Activated CD4-positive, alpha-beta T cell treated with anti-CD3 and anti-CD28 coated beads, Interleukin-2, amount 50 U/mL, for 24 hours (primary cell): ENCODE measurements around the gene NRBF2.
A peak's percentile ranks its signal among the peaks of the same experiment; 100 is the strongest.
"Not testable (repeated sequence)": the region's sequence is repeated elsewhere in the genome, so short reads cannot be mapped to it uniquely, and the experiment has no call there.

ENCODE experiments used
- DNase-seq, 2 donors: peaks; one replicate each; pipeline ENCODE4 v3.0.0-alpha.2; 2020; ENCODE audit warnings: low read depth in 1 of 2, low spot score in 1 of 2

The NRBF2 gene

DNA sequence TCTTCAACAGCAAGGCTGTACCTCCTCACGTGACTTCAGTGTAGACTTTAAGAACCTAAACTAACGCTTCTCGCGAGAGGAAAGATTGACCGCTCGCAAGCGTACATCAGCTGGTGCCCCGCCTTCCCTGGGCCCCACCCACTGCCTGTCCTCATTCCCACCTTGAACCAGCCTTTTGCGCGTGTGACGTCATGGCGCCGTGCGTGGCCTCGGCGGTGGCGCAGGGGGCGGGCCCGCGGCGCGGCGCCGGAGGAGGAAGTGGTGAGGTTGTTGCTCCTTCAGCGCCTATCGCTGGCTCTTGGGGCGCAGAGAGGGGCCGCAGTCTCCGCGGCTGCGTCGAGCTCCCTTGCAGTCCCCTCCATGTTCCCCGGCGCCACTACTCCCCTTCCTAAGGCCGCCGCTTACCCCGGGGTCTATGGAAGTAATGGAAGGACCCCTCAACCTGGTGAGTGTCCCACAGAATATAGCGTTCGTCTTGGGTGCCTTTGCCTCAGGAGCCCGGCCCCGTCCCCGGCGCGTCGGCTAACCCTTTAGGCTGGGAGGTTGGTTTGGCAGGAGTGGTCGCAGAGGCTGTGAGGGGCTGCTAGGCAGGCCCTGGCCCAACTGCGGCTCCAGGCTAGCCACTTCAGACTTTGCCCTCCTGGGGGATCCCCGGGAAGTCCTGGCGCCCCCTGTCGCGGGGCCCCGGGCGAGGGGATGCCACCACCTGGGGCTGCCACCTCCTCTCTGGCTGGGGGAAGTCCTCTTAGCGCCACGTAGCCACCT lies at the start of gene NRBF2:
TSS of gene NRBF2 (plus strand) at position 273 of the 765 bp plus-strand sequence. CDS start at position 416, 143 bp downstream.
- peak; percentile 97 for DNase-seq

DNA sequence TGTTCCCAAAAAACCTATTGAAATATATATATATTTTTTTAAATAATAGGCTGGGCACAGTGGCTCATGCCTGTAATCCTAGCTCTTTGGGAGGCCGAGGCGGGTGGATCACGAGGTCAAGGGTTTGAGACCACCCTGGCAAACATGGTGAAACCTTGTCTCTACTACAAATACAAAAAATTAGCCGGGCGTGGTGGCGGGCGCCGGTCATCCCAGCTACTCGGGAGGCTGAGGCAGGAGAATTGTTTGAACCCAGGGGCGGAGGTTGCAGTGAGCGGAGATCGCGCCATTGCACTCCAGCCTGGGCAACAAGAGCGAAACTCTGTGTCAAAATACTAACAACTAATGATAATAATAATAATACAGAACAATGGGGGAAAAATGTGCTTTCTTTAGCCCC lies 49.7 kb upstream of the NRBF2 start:
- DNase-seq = not testable (repeated sequence)

GRCh38 chr10:63083904-63084689 lies 49.0 kb upstream of the NRBF2 start:
- peak in 1 of 2 donors; percentile 33 for DNase-seq

GRCh38 chr10:63084690-63085382 lies 48.3 kb upstream of the NRBF2 start:
- no peak for DNase-seq

- DNase-seq = no peak
Measured at GRCh38 chr10:63093227-63093626, 39.9 kb upstream of the NRBF2 start.

- DNase-seq = no peak
Measured at GRCh38 chr10:63094405-63094804, 38.7 kb upstream of the NRBF2 start.

- DNase-seq = no peak
Measured at GRCh38 chr10:63094881-63095280, 38.2 kb upstream of the NRBF2 start.

DNA sequence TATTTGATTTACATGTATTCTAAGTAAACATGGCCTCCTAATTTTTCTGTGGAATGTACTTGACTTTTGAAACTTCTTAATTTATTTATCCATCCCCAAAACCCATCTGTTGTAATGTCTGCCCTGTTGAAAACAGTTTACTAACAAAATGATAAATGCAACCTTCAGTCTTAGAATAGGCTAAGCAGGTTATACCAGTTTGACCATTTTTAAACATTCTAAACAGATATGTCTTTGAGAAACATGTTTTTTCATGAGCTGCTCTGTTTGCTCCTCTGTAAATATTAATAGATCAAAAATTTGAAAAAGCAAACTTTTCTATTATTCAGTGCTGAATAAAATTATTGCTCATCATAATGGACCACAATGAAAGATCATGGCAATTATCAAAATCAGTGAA lies 33.4 kb upstream of the NRBF2 start:
- DNase-seq = no peak

DNA sequence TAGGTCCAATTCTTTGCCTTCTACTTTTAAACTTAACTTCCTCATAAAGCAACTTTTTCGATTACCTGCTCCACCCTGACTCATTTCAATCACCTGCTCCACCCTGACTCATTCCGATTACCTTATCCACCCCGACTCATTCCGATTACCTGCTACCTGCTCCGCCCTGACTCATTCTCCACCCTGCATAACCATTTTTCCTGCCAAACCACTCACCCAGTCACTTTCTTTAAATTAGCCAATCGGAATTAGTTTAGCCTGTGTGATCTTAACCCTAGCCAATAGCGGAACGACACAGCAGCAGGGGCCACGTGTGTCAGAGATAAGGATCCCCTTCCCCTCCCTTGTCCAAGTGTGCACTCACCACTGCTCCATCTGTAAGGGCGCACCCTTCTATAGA lies 32.0 kb upstream of the NRBF2 start:
- DNase-seq = not testable (repeated sequence)

GRCh38 chr10:63102279-63102883 lies 30.7 kb upstream of the NRBF2 start:
- DNase-seq = not testable (repeated sequence)

DNA sequence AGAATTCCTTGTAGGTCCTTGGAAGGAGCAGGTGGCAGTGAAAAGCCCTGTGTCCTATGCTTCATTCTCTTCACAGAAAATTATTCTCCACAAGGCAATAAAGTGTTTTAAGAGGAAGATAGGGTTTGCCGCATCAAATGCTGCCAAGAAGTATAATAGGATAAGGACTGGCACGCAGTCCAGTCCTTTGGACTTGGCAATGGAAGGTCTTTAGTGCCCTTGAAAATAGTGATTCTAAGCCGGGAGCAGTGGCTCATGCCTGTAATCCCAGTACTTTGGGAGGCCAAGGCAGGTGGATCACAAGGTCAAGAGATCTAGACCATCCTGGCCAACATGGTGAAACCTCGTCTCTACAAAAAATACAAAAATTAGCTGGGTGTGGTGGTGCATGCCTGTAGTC lies 29.9 kb upstream of the NRBF2 start:
- DNase-seq = not testable (repeated sequence)

DNA sequence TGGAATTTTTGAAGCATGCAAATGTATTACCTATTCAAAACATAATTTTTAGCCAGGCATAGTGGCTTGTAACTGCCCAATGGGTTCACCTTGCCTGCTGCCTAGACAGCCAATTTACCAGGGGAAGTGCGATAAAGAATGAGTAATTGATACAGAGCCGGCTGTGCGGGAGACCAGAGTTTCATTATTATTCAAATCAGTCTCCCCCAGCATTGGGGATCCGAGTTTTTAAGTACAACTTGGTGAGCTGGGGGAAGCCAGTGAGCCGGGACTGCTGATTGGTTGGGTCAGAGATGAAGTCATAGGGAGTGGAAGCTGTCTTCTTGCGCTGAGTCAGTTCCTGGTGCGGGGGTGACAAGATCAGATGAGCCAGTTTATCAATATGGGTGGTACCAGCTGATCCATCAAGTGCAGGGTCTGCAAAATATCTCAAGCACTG lies 29.1 kb upstream of the NRBF2 start:
- peak in 1 of 2 donors; percentile 11 for DNase-seq

- DNase-seq = no peak
Measured at GRCh38 chr10:63105225-63106110, 27.7 kb upstream of the NRBF2 start.

DNA sequence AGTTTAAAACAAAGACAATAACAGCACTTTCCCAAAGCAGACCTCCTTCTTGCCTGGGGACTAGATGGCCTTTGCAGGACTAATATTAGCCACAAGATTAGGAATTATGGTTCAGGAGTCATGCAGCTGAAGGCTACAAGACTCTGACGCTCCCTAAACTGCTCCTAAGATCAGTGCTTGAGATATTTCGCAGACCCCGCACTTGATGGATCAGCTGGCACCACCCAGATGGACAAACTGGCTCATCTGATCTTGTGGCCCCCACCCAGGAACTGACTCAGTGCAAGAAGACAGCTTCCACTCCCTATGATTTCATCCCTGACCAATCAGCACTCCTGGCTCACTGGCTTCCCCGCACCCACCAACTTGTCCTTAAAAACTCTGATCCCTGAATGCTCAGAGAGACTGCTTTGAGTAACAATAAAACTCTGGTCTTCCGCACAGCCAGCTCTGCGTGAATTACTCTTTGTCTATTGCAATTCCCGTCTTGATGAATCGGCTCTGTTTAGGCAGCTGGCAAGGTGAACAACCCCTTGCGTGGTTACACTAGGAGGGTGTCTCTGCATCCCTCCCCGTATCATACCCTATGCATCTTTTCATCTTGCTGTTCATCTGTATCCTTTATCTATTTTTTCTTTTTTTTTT lies 26.9 kb upstream of the NRBF2 start:
- no peak for DNase-seq

DNA sequence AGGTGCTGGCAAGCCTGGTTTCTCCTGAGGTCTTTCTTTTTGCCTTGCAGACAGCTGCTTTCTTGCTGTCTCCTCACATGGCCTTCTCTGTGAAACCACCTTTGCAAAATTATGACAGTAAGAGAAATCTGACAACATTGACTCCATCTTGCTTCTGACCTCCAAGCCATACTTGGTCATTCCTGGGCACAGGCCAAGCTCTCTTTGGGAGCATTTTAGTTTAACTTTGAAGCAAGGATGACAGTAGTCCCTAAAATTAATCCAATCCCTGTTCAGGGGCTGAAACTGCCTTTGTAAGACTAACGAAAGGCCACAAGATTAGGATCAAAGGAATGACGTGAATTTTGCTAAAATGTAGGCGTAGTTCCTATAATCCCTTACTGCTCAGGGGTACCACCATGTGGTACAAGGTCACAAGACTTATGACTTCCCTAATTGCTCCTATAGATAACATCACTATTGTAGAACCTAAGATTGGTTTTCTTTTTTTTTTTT lies 25.1 kb upstream of the NRBF2 start:
- no peak for DNase-seq

- DNase-seq = no peak
Measured at GRCh38 chr10:63110940-63111339, 22.2 kb upstream of the NRBF2 start.

DNA sequence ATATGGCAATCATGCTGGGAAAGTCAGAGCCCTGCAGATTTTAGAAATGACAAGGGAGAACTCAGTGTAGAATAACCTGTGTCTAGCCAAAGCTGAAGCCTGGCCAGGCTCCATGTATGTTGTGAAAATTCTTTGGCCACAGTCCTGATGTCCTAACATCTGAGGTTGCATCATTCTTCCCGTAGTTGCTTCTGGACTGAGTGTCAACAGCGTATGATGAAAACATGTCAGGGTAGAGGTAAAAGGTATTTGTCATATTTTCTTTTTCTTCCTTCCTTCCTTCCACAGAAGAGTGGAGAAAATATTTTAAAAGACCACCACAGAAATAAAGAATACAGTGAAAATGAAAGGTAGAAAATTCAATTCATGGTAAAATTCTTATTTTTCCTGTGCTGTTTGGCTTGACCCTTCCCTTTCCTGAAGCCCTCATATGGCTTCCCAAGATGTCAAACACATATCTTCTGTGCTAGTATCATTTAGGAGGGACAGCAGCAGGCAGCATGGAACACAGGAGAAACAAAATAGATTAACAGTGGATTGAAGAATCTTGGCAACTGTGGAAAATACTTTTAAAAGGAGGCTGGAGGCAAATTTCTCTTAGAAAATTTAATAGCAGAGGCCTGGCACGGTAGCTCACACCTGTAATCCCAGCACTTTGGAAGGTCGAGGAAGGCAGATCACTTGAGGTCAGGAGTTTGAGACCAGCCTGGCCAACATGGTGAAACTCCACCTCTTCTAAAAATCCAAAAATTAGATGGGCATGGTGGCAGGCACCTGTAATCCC lies 18.9 kb upstream of the NRBF2 start:
- no peak for DNase-seq

DNA sequence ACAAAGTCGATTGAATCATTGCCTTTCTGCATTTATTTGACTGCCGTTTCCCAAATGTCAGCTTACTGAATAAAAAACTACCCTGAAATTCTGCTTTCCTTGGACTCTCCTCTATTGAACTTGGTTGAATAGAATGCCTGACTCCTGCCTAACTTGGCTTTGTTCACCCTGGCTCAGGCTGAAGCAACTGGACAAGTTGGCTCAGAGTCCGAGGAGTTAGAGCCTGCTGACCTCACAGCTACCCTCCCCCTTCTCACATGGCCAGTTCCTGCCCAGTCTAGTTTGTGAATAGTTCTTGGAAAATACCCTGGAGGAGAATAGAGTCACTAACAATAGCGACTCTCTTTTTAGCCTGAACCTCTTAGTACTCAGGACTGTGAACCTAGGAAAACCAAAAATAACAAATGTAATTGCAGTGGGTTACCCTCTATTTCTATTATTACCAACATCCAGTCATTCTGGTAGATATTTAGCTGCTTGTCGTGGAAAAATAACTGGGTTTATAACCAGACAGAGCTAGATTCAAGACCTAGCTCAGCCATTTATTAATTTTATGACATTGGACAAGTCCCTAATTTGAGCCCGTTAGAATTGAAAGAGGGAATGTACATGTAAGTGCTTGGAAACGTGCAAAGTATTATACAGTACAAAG lies 17.3 kb upstream of the NRBF2 start:
- no peak for DNase-seq
